Coronary artery (tissue), 2 donors: ENCODE measurements around the gene PHYHIPL.

Experiments used
- DNase-seq: peaks from one replicate; pipeline ENCODE4 v3.0.0-alpha.2; 2017; ENCODE audit warnings: low spot score
- H3K27ac ChIP-seq, 2 donors: fragments of 200-600 bp; sonication (generic); one replicate each; pipeline ENCODE4 v1.5.1; 2016 to 2019
- H3K4me3 ChIP-seq: fragments of 200-600 bp; sonication (generic); 2 replicates; pipeline ENCODE4 v1.5.1; 2016; ENCODE audit warnings: mild to moderate bottlenecking, moderate library complexity
- TF ChIP-seq, protein P1 (sequence below): fragments of 200-600 bp; sonication (generic); IDR thresholded peaks from one replicate; pipeline ENCODE4 v1.5.1; 2019; ENCODE audit warnings: antibody characterized with exemption

Gene PHYHIPL

DNA sequence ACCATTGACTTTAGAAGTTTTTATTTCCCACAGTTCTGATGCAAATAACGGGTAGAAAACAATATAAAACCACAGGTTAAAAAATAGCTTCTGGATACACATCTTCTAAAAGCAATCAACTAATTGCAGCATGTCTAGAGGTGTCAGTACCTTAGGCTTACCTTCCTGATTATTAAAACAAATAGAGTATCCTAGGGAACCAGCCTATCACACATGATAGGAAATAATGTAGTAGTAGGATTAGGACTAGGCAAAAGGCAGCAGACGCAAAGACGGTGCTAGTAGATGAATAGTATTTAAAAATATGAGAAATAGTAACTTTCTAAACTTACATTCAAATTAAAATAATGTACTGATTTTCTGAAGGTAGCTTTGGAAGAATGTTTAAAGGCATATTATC lies 41.7 kb upstream of the PHYHIPL start:
- no peak overlapping the region for H3K27ac ChIP-seq
- no peak for DNase-seq
- TF ChIP-seq, protein P1, sequence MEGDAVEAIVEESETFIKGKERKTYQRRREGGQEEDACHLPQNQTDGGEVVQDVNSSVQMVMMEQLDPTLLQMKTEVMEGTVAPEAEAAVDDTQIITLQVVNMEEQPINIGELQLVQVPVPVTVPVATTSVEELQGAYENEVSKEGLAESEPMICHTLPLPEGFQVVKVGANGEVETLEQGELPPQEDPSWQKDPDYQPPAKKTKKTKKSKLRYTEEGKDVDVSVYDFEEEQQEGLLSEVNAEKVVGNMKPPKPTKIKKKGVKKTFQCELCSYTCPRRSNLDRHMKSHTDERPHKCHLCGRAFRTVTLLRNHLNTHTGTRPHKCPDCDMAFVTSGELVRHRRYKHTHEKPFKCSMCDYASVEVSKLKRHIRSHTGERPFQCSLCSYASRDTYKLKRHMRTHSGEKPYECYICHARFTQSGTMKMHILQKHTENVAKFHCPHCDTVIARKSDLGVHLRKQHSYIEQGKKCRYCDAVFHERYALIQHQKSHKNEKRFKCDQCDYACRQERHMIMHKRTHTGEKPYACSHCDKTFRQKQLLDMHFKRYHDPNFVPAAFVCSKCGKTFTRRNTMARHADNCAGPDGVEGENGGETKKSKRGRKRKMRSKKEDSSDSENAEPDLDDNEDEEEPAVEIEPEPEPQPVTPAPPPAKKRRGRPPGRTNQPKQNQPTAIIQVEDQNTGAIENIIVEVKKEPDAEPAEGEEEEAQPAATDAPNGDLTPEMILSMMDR, result no peak
- no peak overlapping the region for H3K4me3 ChIP-seq

DNA sequence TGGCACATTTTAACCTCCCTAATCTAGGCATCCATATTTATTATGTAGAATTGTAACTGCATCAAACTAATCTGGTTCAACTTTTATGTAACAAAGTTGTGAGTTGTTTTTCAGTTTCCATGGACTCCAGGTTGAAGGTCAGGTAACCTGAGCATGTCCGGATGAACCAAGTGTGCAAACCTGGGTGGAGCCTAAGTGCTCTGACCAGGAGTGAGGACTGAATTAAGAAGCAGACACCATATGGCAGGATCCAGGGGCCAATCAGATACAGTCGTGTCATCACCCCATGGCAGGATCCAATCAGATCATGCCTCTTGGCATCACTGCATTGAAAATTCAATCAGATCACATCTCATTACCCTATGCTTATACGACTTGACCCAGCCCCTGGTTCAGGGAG lies 41.2 kb upstream of the PHYHIPL start:
- Histone ChIP-seq H3K4me3 (no peak overlapping the region), H3K27ac (no peak overlapping the region)
- TF ChIP-seq, protein P1, result no peak
- no peak for DNase-seq

DNA sequence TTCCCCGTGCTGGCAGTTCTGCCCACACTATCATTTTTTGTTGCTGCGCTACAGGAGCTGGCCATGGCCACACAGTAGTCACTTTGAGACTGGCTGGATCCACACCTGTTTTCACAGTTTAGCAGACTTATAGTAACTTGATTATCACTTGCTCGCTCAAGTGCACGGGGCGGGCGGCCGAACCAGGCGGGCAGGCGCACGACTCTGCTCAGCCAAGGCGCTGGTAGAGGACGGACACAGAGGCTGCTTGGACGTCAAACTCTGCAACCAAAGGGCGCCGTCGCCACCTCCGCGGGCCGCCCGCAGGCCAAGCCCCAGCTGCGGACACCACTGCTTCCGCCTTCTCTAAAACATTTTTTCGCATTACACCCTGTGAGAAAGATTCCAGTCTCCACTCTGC lies 38.4 kb upstream of the PHYHIPL start:
- H3K4me3 ChIP-seq, result no peak overlapping the region
- TF ChIP-seq, protein P1, result no peak
- DNase-seq, result no peak
- no peak overlapping the region for H3K27ac ChIP-seq

DNA sequence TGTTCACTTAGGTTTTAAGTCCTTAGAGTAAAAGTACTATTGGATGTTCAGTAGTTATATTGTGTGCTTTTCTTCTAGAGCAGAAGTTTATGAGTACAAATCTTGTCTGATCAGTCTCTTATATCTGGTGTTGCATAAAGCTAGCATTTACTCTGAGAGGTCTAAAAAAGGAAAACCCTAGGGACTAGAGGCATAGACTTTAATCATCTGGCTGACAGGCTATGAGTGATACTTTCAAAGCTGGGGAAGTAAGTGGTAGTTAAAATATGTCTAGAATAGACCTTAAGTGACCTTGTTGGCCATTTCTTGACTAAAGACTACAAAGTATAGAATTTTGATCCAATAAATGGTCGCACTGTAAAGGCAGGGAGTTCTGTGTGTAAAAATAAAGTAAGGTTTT lies 32.9 kb upstream of the PHYHIPL start:
- DNase-seq, result no peak
- Histone ChIP-seq H3K27ac (no peak overlapping the region), H3K4me3 (no peak overlapping the region)
- TF ChIP-seq, protein P1, result no peak

DNA sequence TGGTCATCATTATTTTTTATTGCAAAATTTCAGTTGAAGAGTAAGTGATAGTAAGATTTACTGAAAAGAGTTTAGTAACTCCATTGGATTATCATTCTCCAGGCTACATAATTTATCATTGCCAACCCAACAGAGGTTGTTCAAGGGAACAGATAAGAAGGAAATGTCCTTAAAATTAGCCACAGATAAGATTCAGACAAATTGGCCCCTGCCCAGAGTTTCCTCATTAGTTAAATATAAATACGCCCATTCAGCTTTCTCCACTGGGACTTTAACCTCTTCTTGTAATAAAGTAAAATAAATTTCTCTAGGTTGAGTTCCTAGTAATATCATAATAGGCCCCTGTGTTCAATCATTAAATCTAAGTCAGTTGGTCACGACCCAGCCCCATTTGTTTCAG lies 27.7 kb upstream of the PHYHIPL start:
- no peak for DNase-seq
- H3K4me3 ChIP-seq, result no peak overlapping the region

DNA sequence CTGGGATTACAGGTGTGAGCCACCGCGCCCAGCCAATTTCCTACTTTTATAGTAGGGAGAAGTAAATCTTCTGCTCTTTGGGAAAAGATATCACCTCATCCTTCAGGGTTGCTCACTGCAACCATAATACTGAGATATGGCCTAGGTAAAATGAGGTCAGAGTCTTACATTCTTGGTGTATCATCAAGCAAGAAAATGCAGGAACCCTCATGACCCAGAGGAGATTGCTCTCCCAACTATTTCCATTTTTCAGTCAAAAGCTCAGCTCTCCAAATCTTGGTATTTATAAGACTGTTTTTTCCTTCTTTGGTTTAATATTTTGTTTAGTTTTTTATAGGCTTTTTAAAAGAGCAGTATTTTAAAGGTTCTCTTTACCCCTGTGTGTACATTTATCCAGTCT lies 20.9 kb upstream of the PHYHIPL start:
- Histone ChIP-seq H3K27ac (no peak overlapping the region), H3K4me3 (no peak overlapping the region)
- TF ChIP-seq, protein P1, result no peak
- no peak for DNase-seq

More for the DNA sequence above, 27.7 kb upstream of the PHYHIPL start:
- no peak overlapping the region for H3K27ac ChIP-seq
- TF ChIP-seq, protein P1, result no peak

DNA sequence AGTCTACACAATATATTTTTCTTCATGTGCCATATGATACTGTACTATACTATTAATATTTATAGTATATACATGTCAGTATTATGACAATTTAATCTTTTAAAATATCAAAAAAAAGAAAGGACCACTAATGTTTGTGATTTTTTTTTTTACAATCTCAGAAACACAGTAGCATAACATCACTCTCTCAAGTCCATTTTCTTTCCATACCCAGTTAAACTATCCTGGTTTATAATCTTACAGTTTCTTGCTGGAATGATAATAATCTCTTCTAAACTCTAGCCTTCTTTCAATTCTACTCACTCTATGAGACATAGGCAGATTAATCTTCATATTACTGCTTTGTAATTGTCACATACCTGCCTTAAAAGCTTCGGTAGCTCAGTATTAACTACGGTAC lies 8.9 kb upstream of the PHYHIPL start:
- Histone ChIP-seq H3K27ac (no peak overlapping the region), H3K4me3 (no peak overlapping the region)
- TF ChIP-seq, protein P1, result no peak
- DNase-seq, result no peak
